K562 (cell line): ENCODE results near the gene DNAJC12. TPM values are rescaled to one million over a fixed set of nuclear protein-coding genes. Genes with fewer than 3 reads are reported as not detected.

Experiments
- BRD9 ChIP-seq: fragments of 450-650 bp; IDR thresholded peaks from 2 replicates; pipeline ENCODE4 v1.6.1; 2018; ENCODE audit warnings: low read depth; ENCODE audit not compliant: partially characterized antibody
- BRF1 ChIP-seq: IDR thresholded peaks from 3 replicates; pipeline ENCODE4 v1.6.1; 2011; ENCODE audit warnings: borderline replicate concordance, mild to moderate bottlenecking; ENCODE audit not compliant: insufficient read length; ENCODE audit errors: extremely low read depth
- DMBX1 ChIP-seq: fragments of 250-450 bp; sonication (Bioruptor Pico); IDR thresholded peaks from 2 replicates; pipeline ENCODE4 v1.8.0; 2022; ENCODE audit warnings: inconsistent platforms, mild to moderate bottlenecking, moderate library complexity, borderline replicate concordance
- HIVEP1 ChIP-seq: fragments of 250-450 bp; sonication (Bioruptor Pico); IDR thresholded peaks from 2 replicates; pipeline ENCODE4 v1.4.0; 2020; ENCODE audit warnings: mild to moderate bottlenecking
- IRF2 ChIP-seq: sonication (generic); formaldehyde crosslinking; IDR thresholded peaks from 2 replicates; pipeline ENCODE4 v1.8.1; 2022; ENCODE audit warnings: mild to moderate bottlenecking, missing genetic modification reagents
- JUN ChIP-seq, 2 experiments: sonication (generic) in 1 of 2; formaldehyde crosslinking in 1 of 2; IDR thresholded peaks; 2 replicates each; pipeline versions ENCODE4 v1.6.1 to v1.8.0; 2012 to 2022; ENCODE audit warnings: borderline replicate concordance in 2 of 2, mild to moderate bottlenecking in 2 of 2, improper control_type of control experiment in 1 of 2, low read depth in 1 of 2, low read length in 1 of 2, missing genetic modification reagents in 1 of 2
- KDM4B ChIP-seq, 2 experiments: fragments of 450-650 bp in 1 of 2; sonication (generic) in 1 of 2; IDR thresholded peaks; 2 replicates each; pipeline ENCODE4 v1.6.1; 2016 to 2017; ENCODE audit warnings: borderline replicate concordance in 2 of 2, antibody characterized with exemption in 1 of 2, low read depth in 1 of 2, mild to moderate bottlenecking in 1 of 2
- POU5F1 ChIP-seq: fragments of 150-350 bp; IDR thresholded peaks from 2 replicates; pipeline ENCODE4 v1.6.1; 2014; ENCODE audit warnings: borderline replicate concordance, low read length, low read depth, mild to moderate bottlenecking; ENCODE audit not compliant: partially characterized antibody
- PTBP1 ChIP-seq: fragments of 200-400 bp; formaldehyde crosslinking; IDR thresholded peaks from 2 replicates; pipeline ENCODE4 v1.6.1; 2017; ENCODE audit warnings: low read depth, low read length
- SAFB2 ChIP-seq: fragments of 200-400 bp; formaldehyde crosslinking; IDR thresholded peaks from 2 replicates; pipeline ENCODE4 v1.6.1; 2018; ENCODE audit warnings: borderline replicate concordance, low read length, low read depth, moderate library complexity; ENCODE audit not compliant: severe bottlenecking
- ZFP1 ChIP-seq: fragments of 450-650 bp; formaldehyde crosslinking; IDR thresholded peaks from 2 replicates; pipeline ENCODE4 v1.4.0; 2020; ENCODE audit warnings: mild to moderate bottlenecking, mixed read lengths
- polyA plus RNA-seq, 8 experiments: library from polyadenylated mRNA; depleted of rRNA in 4 of 8; stranded (reverse) in 5 of 8; unstranded in 3 of 8; fragments of >200 nt; fragmentation: Nextera tagmentation in 2 of 8; fragmentation: Illumina TruSeq in 1 of 8; extraction: Ambion mirVana in 2 of 8; extraction: Trizol in 1 of 8; gene quantifications; 2 replicates each; pipeline versions ENCODE4 v1.2.1 to v1.2.3, GENCODE V29; 2011 to 2014; ENCODE audit warnings: inconsistent platforms in 1 of 8, missing spikeins in 1 of 8
- total RNA-seq, 7 experiments: library from RNA; depleted of rRNA in 6 of 7; stranded (reverse); fragments of >200 nt in 6 of 7; fragmentation: Illumina TruSeq in 2 of 7; extraction: Trizol in 2 of 7; gene quantifications; 2 replicates each; pipeline versions ENCODE4 v1.2.1 to v1.2.3, GENCODE V29; 2011 to 2021; ENCODE audit warnings: low replicate concordance in 1 of 7
- TF ChIP-seq, protein P1 (sequence below): fragments of 450-650 bp; formaldehyde crosslinking; IDR thresholded peaks from 2 replicates; pipeline ENCODE4 v1.4.0; 2020; ENCODE audit warnings: mild to moderate bottlenecking, moderate library complexity
- TF ChIP-seq, protein P2 (sequence below): fragments of 250-450 bp; sonication (Bioruptor Pico); IDR thresholded peaks from 2 replicates; pipeline ENCODE4 v1.8.0; 2021; ENCODE audit warnings: mild to moderate bottlenecking, moderate library complexity
- TF ChIP-seq, protein P3 (sequence below): fragments of 450-650 bp; IDR thresholded peaks from 2 replicates; pipeline ENCODE4 v1.6.1; 2016; ENCODE audit warnings: low read depth
- TF ChIP-seq, protein P4 (sequence below): fragments of 450-650 bp; IDR thresholded peaks from 2 replicates; pipeline ENCODE4 v1.6.1; 2016; ENCODE audit warnings: low read depth, mild to moderate bottlenecking, moderate library complexity

The DNAJC12 gene
- total and polyA plus RNA-seq, 9 of the 15 experiments (the other 6 are each of a cell fraction or from before 2014, with no cell fraction given): 7.4 to 95.9 (median 68.5) TPM

DNA sequence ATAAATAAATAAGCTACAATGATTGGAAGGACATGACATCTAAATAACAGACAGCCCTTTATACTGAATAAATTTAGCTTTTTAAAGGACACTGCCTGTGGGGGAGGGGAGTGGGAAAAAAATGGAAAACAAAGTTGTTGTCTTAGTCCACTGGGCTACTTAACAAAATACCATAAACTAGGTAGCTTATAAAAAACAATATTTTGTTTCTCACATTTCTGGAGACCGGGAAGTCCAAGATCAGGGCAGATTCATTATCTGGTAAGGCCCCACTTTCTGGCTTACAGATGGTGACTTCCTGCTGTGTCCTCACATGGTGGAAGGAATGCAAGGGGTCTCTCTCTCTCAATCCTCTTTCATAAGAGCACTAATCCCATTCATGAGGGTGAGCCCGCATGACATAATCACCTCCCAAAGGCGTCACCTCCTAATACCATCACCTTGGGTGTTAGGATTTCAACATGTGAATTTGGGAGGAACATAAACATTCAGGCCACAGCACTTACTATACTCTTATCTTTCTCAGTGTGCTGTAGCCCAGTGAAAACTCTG, 43.0 kb downstream of the DNAJC12 start (continued):
- TF ChIP-seq, protein P1, sequence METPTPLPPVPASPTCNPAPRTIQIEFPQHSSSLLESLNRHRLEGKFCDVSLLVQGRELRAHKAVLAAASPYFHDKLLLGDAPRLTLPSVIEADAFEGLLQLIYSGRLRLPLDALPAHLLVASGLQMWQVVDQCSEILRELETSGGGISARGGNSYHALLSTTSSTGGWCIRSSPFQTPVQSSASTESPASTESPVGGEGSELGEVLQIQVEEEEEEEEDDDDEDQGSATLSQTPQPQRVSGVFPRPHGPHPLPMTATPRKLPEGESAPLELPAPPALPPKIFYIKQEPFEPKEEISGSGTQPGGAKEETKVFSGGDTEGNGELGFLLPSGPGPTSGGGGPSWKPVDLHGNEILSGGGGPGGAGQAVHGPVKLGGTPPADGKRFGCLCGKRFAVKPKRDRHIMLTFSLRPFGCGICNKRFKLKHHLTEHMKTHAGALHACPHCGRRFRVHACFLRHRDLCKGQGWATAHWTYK: 0 out of 2 replicates have a peak, but pooled peaks have one; percentile 50
- no peak for TF ChIP-seq SAFB2
- TF ChIP-seq, protein P2, sequence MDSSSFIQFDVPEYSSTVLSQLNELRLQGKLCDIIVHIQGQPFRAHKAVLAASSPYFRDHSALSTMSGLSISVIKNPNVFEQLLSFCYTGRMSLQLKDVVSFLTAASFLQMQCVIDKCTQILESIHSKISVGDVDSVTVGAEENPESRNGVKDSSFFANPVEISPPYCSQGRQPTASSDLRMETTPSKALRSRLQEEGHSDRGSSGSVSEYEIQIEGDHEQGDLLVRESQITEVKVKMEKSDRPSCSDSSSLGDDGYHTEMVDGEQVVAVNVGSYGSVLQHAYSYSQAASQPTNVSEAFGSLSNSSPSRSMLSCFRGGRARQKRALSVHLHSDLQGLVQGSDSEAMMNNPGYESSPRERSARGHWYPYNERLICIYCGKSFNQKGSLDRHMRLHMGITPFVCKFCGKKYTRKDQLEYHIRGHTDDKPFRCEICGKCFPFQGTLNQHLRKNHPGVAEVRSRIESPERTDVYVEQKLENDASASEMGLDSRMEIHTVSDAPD: no peak
- TF ChIP-seq IRF2 (CRISPR knock-in tag): no peak
- TF ChIP-seq PTBP1: no peak
- no peak for TF ChIP-seq POU5F1
- no peak for TF ChIP-seq HIVEP1
- TF ChIP-seq, protein P3, sequence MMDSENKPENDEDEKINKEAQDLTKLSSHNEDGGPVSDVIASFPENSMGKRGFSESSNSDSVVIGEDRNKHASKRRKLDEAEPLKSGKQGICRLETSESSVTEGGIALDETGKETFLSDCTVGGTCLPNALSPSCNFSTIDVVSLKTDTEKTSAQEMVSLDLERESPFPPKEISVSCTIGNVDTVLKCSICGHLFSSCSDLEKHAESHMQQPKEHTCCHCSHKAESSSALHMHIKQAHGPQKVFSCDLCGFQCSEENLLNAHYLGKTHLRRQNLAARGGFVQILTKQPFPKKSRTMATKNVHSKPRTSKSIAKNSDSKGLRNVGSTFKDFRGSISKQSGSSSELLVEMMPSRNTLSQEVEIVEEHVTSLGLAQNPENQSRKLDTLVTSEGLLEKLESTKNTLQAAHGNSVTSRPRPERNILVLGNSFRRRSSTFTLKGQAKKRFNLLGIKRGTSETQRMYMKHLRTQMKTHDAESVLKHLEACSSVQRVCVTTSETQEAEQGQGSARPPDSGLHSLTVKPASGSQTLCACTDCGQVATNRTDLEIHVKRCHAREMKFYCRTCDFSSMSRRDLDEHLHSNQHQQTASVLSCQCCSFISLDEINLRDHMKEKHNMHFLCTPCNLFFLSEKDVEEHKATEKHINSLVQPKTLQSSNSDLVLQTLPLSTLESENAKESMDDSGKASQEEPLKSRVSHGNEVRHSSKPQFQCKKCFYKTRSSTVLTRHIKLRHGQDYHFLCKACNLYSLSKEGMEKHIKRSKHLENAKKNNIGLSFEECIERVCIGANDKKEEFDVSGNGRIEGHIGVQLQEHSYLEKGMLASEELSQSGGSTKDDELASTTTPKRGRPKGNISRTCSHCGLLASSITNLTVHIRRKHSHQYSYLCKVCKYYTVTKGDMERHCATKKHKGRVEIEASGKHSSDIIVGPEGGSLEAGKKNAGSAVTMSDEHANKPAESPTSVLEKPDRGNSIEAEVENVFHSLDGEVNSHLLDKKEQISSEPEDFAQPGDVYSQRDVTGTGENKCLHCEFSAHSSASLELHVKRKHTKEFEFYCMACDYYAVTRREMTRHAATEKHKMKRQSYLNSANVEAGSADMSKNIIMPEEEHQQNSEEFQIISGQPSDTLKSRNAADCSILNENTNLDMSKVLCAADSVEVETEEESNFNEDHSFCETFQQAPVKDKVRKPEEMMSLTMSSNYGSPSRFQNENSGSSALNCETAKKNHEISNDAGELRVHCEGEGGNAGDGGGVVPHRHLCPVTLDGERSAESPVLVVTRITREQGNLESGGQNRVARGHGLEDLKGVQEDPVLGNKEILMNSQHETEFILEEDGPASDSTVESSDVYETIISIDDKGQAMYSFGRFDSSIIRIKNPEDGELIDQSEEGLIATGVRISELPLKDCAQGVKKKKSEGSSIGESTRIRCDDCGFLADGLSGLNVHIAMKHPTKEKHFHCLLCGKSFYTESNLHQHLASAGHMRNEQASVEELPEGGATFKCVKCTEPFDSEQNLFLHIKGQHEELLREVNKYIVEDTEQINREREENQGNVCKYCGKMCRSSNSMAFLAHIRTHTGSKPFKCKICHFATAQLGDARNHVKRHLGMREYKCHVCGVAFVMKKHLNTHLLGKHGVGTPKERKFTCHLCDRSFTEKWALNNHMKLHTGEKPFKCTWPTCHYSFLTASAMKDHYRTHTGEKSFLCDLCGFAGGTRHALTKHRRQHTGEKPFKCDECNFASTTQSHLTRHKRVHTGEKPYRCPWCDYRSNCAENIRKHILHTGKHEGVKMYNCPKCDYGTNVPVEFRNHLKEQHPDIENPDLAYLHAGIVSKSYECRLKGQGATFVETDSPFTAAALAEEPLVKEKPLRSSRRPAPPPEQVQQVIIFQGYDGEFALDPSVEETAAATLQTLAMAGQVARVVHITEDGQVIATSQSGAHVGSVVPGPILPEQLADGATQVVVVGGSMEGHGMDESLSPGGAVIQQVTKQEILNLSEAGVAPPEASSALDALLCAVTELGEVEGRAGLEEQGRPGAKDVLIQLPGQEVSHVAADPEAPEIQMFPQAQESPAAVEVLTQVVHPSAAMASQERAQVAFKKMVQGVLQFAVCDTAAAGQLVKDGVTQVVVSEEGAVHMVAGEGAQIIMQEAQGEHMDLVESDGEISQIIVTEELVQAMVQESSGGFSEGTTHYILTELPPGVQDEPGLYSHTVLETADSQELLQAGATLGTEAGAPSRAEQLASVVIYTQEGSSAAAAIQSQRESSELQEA: no peak
- 0 out of 2 replicates have a peak, but pooled peaks have one; percentile 36 for TF ChIP-seq JUN (IDR thresholded peaks at IDR 0.05; ENCODE audit: borderline replicate concordance, low read depth, low read length)
- no peak for TF ChIP-seq JUN (CRISPR knock-in tag; IDR thresholded peaks at IDR 0.05; ENCODE audit: borderline replicate concordance)
- TF ChIP-seq, protein P4, sequence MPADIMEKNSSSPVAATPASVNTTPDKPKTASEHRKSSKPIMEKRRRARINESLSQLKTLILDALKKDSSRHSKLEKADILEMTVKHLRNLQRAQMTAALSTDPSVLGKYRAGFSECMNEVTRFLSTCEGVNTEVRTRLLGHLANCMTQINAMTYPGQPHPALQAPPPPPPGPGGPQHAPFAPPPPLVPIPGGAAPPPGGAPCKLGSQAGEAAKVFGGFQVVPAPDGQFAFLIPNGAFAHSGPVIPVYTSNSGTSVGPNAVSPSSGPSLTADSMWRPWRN: no peak
- no peak for TF ChIP-seq BRD9
- TF ChIP-seq KDM4B (IDR thresholded peaks at IDR 0.05; ENCODE audit: borderline replicate concordance in 2 of 2, low read depth in 1 of 2): no peak
- TF ChIP-seq ZFP1 (CRISPR knock-in tag): no peak
- no peak for TF ChIP-seq DMBX1
- TF ChIP-seq BRF1: no peak
